K562 (cell line): Measurements from ENCODE around the gene CIAO2B. TPM values are rescaled to one million over a fixed set of nuclear protein-coding genes. Genes with fewer than 3 reads are reported as not detected.

Experiments used
- CREB1 ChIP-seq, 2 experiments: sonication (generic) in 1 of 2; formaldehyde crosslinking in 1 of 2; IDR thresholded peaks; 2 replicates each; pipeline versions ENCODE4 v1.6.1 to v1.8.0; 2012 to 2022; ENCODE audit warnings: inconsistent platforms in 1 of 2, mild to moderate bottlenecking in 1 of 2, missing genetic modification reagents in 1 of 2, moderate library complexity in 1 of 2
- DMBX1 ChIP-seq: fragments of 250-450 bp; sonication (Bioruptor Pico); IDR thresholded peaks from 2 replicates; pipeline ENCODE4 v1.8.0; 2022; ENCODE audit warnings: inconsistent platforms, mild to moderate bottlenecking, moderate library complexity, borderline replicate concordance
- ETV5 ChIP-seq: sonication (generic); formaldehyde crosslinking; IDR thresholded peaks from 2 replicates; pipeline ENCODE4 v1.4.0; 2020; ENCODE audit warnings: low read depth, mild to moderate bottlenecking, missing genetic modification reagents
- HNRNPUL1 ChIP-seq: fragments of 200-400 bp; formaldehyde crosslinking; IDR thresholded peaks from 2 replicates; pipeline ENCODE4 v1.6.1; 2017; ENCODE audit warnings: low read length
- HOXB6 ChIP-seq: fragments of 250-450 bp; sonication (Bioruptor Pico); IDR thresholded peaks from 2 replicates; pipeline ENCODE4 v1.5.1; 2022; ENCODE audit warnings: mild to moderate bottlenecking, borderline replicate concordance
- NCOA1 ChIP-seq: fragments of 450-650 bp; IDR thresholded peaks from 2 replicates; pipeline ENCODE4 v1.6.1; 2016; ENCODE audit warnings: low read depth
- SIN3B ChIP-seq: fragments of 450-650 bp; IDR thresholded peaks from 2 replicates; pipeline ENCODE4 v1.6.1; 2017; ENCODE audit warnings: low read depth, mild to moderate bottlenecking, moderate library complexity
- THAP12 ChIP-seq: fragments of 250-450 bp; sonication (Bioruptor Pico); IDR thresholded peaks from 2 replicates; pipeline ENCODE4 v1.9.0; 2021; ENCODE audit warnings: mild to moderate bottlenecking, inconsistent platforms
- XRCC5 ChIP-seq: fragments of 200-400 bp; formaldehyde crosslinking; IDR thresholded peaks from 2 replicates; pipeline ENCODE4 v1.6.1; 2017; ENCODE audit warnings: low read depth, mild to moderate bottlenecking, low read length
- ZNF444 ChIP-seq: fragments of 250-450 bp; sonication (Bioruptor Pico); IDR thresholded peaks from 2 replicates; pipeline ENCODE4 v1.4.0; 2020; ENCODE audit warnings: mild to moderate bottlenecking, moderate library complexity
- ZNF668 ChIP-seq: fragments of 250-450 bp; sonication (Bioruptor Pico); IDR thresholded peaks from 2 replicates; pipeline ENCODE4 v1.8.0; 2022; ENCODE audit warnings: mild to moderate bottlenecking, inconsistent platforms
- polyA plus RNA-seq, 8 experiments: library from polyadenylated mRNA; depleted of rRNA in 4 of 8; stranded (reverse) in 5 of 8; unstranded in 3 of 8; fragments of >200 nt; fragmentation: Nextera tagmentation in 2 of 8; fragmentation: Illumina TruSeq in 1 of 8; extraction: Ambion mirVana in 2 of 8; extraction: Trizol in 1 of 8; gene quantifications; 2 replicates each; pipeline versions ENCODE4 v1.2.1 to v1.2.3, GENCODE V29; 2011 to 2014; ENCODE audit warnings: inconsistent platforms in 1 of 8, missing spikeins in 1 of 8
- total RNA-seq, 7 experiments: library from RNA; depleted of rRNA in 6 of 7; stranded (reverse); fragments of >200 nt in 6 of 7; fragmentation: Illumina TruSeq in 2 of 7; extraction: Trizol in 2 of 7; gene quantifications; 2 replicates each; pipeline versions ENCODE4 v1.2.1 to v1.2.3, GENCODE V29; 2011 to 2021; ENCODE audit warnings: low replicate concordance in 1 of 7
- TF ChIP-seq, protein P1 (sequence below): fragments of 200-600 bp; sonication (generic); IDR thresholded peaks from one replicate; pipeline ENCODE4 v1.6.1; 2012; ENCODE audit warnings: mild to moderate bottlenecking, low read depth, low read length, inconsistent platforms

The CIAO2B gene
- total and polyA plus RNA-seq, 9 of the 15 experiments (the other 6 are each of a cell fraction or from before 2014, with no cell fraction given): 86.8 to 182 (median 113) TPM

DNA sequence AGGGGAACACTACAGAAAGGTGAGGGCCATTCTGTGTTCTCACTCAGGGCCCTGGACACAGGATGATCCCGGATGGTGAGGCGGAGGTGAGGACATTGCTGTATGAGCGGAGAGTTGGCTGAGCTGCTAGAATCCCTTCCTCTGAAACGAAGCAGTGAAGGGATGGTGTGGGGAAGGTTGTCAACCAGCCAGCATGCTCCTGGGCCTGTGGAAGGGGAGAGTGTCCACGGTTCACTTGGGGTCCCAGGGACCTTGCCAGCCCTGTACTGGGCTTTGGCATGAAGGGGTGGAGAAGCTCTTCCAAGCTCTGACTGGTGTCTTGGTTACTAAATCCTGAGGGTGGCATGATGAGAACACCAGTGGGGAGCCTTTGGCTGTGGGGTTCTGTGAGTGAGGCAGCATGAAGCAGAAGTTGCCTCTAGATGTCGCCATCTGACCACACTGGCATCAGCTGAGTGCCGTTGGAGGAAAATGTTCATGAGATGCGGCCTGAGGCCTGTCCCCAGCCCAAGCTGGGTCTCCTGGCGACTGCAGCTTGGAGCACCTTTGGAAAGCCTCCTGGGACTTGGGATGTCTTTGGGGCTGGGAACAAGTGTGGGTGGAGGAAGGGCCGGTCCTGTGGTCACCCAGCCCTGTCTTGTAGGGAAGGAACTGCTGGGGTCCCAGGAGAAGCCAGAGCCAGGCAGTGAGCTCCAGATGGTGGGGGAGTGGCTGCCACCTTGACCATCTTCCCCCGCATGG lies 39.1 kb downstream of the CIAO2B start (continued):
- TF ChIP-seq CREB1 (IDR thresholded peaks at IDR 0.05) (no peak), CREB1 (CRISPR knock-in tag; IDR thresholded peaks at IDR 0.05) (no peak), ZNF444 (CRISPR knock-in tag) (no peak), DMBX1 (CRISPR knock-in tag) (no peak), HOXB6 (no peak), THAP12 (CRISPR knock-in tag) (no peak), ZNF668 (CRISPR knock-in tag) (no peak), XRCC5 (peak; percentile 38; the same call in 1 of the 2 replicates), ETV5 (CRISPR knock-in tag) (0 out of 2 replicates have a peak, but pooled peaks have one; percentile 49), HNRNPUL1 (no peak), NCOA1 (no peak), SIN3B (no peak)
- TF ChIP-seq, protein P1, sequence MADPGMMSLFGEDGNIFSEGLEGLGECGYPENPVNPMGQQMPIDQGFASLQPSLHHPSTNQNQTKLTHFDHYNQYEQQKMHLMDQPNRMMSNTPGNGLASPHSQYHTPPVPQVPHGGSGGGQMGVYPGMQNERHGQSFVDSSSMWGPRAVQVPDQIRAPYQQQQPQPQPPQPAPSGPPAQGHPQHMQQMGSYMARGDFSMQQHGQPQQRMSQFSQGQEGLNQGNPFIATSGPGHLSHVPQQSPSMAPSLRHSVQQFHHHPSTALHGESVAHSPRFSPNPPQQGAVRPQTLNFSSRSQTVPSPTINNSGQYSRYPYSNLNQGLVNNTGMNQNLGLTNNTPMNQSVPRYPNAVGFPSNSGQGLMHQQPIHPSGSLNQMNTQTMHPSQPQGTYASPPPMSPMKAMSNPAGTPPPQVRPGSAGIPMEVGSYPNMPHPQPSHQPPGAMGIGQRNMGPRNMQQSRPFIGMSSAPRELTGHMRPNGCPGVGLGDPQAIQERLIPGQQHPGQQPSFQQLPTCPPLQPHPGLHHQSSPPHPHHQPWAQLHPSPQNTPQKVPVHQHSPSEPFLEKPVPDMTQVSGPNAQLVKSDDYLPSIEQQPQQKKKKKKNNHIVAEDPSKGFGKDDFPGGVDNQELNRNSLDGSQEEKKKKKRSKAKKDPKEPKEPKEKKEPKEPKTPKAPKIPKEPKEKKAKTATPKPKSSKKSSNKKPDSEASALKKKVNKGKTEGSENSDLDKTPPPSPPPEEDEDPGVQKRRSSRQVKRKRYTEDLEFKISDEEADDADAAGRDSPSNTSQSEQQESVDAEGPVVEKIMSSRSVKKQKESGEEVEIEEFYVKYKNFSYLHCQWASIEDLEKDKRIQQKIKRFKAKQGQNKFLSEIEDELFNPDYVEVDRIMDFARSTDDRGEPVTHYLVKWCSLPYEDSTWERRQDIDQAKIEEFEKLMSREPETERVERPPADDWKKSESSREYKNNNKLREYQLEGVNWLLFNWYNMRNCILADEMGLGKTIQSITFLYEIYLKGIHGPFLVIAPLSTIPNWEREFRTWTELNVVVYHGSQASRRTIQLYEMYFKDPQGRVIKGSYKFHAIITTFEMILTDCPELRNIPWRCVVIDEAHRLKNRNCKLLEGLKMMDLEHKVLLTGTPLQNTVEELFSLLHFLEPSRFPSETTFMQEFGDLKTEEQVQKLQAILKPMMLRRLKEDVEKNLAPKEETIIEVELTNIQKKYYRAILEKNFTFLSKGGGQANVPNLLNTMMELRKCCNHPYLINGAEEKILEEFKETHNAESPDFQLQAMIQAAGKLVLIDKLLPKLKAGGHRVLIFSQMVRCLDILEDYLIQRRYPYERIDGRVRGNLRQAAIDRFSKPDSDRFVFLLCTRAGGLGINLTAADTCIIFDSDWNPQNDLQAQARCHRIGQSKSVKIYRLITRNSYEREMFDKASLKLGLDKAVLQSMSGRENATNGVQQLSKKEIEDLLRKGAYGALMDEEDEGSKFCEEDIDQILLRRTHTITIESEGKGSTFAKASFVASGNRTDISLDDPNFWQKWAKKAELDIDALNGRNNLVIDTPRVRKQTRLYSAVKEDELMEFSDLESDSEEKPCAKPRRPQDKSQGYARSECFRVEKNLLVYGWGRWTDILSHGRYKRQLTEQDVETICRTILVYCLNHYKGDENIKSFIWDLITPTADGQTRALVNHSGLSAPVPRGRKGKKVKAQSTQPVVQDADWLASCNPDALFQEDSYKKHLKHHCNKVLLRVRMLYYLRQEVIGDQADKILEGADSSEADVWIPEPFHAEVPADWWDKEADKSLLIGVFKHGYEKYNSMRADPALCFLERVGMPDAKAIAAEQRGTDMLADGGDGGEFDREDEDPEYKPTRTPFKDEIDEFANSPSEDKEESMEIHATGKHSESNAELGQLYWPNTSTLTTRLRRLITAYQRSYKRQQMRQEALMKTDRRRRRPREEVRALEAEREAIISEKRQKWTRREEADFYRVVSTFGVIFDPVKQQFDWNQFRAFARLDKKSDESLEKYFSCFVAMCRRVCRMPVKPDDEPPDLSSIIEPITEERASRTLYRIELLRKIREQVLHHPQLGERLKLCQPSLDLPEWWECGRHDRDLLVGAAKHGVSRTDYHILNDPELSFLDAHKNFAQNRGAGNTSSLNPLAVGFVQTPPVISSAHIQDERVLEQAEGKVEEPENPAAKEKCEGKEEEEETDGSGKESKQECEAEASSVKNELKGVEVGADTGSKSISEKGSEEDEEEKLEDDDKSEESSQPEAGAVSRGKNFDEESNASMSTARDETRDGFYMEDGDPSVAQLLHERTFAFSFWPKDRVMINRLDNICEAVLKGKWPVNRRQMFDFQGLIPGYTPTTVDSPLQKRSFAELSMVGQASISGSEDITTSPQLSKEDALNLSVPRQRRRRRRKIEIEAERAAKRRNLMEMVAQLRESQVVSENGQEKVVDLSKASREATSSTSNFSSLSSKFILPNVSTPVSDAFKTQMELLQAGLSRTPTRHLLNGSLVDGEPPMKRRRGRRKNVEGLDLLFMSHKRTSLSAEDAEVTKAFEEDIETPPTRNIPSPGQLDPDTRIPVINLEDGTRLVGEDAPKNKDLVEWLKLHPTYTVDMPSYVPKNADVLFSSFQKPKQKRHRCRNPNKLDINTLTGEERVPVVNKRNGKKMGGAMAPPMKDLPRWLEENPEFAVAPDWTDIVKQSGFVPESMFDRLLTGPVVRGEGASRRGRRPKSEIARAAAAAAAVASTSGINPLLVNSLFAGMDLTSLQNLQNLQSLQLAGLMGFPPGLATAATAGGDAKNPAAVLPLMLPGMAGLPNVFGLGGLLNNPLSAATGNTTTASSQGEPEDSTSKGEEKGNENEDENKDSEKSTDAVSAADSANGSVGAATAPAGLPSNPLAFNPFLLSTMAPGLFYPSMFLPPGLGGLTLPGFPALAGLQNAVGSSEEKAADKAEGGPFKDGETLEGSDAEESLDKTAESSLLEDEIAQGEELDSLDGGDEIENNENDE: no peak
